Measurements from ENCODE around the gene ADAM12. TPM values are rescaled to one million over a fixed set of nuclear protein-coding genes. Genes with fewer than 3 reads are reported as not detected.

The ADAM12 gene
- total RNA-seq, 2 donors from 2014 or later = under 0.01 to 0.52 TPM

GRCh38 chr10:126420567-126421300 lies 32.5 kb upstream of the ADAM12 start:
- TF ChIP-seq CTCF (IDR thresholded peaks at IDR 0.05) (no peak), POLR2A (IDR thresholded peaks at IDR 0.05) (no peak)
- Histone ChIP-seq H3K4me3 (no peak overlapping the region), H3K36me3 (replicated peaks in 1 of 2; ENCODE audit: insufficient read depth in 1 of 2, low read depth in 2 of 2) (no peaks in the 10 kb centered on the region), H3K9me3 (peaks cover 0 to 6% (median 0%) of the 10 kb centered on the region in 3 donors), H3K4me1 (no peaks in the 10 kb centered on the region), H3K27me3 (no peaks in the 10 kb centered on the region), H3K27ac (no peak overlapping the region)
- 58 to 60% methylated on average over 12 of the region's 12 CpGs for WGBS, 2 donors
- intact Hi-C loops (cut with DNase I) = no loop called here
- DNase-seq (no peak), ATAC-seq (no peak)

GRCh38 chr10:126417220-126417825 lies 29.0 kb upstream of the ADAM12 start:
- H3K36me3 ChIP-seq (replicated peaks in 1 of 2; ENCODE audit: insufficient read depth in 1 of 2, low read depth in 2 of 2) = no peaks in the 10 kb centered on the region
- H3K9me3 ChIP-seq = no peaks in the 10 kb centered on the region
- H3K4me3 ChIP-seq = no peak overlapping the region
- H3K4me1 ChIP-seq = no peaks in the 10 kb centered on the region
- intact Hi-C loops (cut with DNase I) = no loop called here
- ATAC-seq (no peak), DNase-seq (no peak)
- H3K27ac ChIP-seq = no peak overlapping the region
- 58 to 60% methylated on average over 4 of the region's 4 CpGs for WGBS, 2 donors
- H3K27me3 ChIP-seq = no peaks in the 10 kb centered on the region
- TF ChIP-seq POLR2A (IDR thresholded peaks at IDR 0.05) (no peak), CTCF (IDR thresholded peaks at IDR 0.05) (no peak)

GRCh38 chr10:126409821-126410220 lies 21.5 kb upstream of the ADAM12 start:
- Histone ChIP-seq H3K9me3 (no peaks in the 10 kb centered on the region), H3K27ac (no peak overlapping the region), H3K36me3 (replicated peaks in 1 of 2; ENCODE audit: insufficient read depth in 1 of 2, low read depth in 2 of 2) (no peaks in the 10 kb centered on the region), H3K27me3 (no peaks in the 10 kb centered on the region), H3K4me1 (no peaks in the 10 kb centered on the region), H3K4me3 (no peak overlapping the region)
- DNase-seq (no peak), ATAC-seq (no peak)
- no peak for TF ChIP-seq CTCF (IDR thresholded peaks at IDR 0.05)
- no peak for TF ChIP-seq POLR2A (IDR thresholded peaks at IDR 0.05)
- 55 to 57% methylated on average over 6 of the region's 6 CpGs for WGBS, 2 donors
- intact Hi-C loops (cut with DNase I) = no loop called here

- DNase-seq = no peak
- intact Hi-C loops (cut with DNase I) = no loop called here
- 44 to 47% methylated on average over 11 of the region's 11 CpGs for WGBS, 2 donors
- Histone ChIP-seq H3K27ac (no peak overlapping the region), H3K27me3 (no peaks in the 10 kb centered on the region), H3K4me1 (no peaks in the 10 kb centered on the region), H3K9me3 (no peaks in the 10 kb centered on the region), H3K36me3 (replicated peaks in 1 of 2; ENCODE audit: insufficient read depth in 1 of 2, low read depth in 2 of 2) (no peaks in the 10 kb centered on the region), H3K4me3 (no peak overlapping the region)
- TF ChIP-seq CTCF (IDR thresholded peaks at IDR 0.05) = no peak
- no peak for TF ChIP-seq POLR2A (IDR thresholded peaks at IDR 0.05)
- no peak for ATAC-seq
Observed at GRCh38 chr10:126408953-126409641, 20.8 kb upstream of the ADAM12 start.
